COLO829 (cell line): ENCODE results near the gene SULF2.

Experiments
- DNase-seq: peaks from one replicate; pipeline ENCODE4 v3.0.0; 2012; ENCODE audit warnings: low spot score

SULF2 gene

DNA sequence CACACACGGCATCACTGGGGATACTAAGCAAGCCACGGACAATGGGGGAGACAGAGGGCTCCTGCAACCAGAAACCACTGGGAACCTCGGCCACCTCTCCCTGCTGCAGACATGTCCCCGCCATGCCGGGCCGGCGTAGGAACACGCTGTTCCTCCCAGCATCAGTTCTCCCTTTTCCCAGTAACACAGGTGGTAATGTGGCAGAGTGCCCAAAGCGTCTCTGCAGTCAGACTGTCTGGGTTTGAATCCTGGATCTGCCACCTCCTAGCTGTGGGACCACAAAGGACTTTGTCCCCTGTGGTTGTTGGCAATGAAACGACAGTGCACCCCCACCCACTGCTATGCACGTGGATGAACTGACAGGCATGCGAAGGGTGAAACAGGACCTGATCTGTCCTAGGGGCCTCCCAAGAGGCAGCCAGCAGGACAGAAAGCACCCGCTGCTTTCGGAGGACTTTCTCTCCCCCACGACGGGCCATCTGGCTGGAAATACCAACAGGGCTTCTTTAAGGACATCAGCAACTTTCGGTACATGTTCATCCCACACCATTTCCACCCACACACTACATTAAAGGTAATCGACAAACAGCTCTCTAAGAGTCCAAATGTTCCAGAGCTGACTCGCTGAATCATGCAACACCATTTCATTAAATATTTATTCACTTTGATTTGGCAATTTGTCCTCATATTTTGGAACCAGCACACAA lies 74.1 kb downstream of the SULF2 start:
- DNase-seq, result no peak

DNA sequence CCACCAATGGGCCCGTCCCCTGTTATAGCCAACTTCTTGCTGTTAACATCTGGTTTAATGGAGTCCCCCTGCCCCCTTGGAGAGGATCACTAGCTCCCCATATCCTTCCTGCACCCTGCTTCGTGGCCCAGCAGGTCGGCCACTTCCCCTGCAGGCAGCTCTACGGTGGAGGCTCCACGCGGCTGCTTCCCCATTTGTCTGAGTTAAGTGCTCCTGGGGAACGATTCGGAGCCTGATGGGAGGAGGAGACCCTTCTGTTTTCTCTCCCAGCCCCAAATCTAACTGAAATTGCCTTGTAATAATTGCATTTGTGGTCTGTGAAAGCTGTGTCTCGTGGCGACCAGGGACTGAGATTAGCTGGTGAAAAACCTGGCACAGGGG lies 74.6 kb downstream of the SULF2 start:
- no peak for DNase-seq

- no peak for DNase-seq
These were observed 76.1 kb downstream of the SULF2 start for GRCh38 chr20:47708953-47709833.

DNA sequence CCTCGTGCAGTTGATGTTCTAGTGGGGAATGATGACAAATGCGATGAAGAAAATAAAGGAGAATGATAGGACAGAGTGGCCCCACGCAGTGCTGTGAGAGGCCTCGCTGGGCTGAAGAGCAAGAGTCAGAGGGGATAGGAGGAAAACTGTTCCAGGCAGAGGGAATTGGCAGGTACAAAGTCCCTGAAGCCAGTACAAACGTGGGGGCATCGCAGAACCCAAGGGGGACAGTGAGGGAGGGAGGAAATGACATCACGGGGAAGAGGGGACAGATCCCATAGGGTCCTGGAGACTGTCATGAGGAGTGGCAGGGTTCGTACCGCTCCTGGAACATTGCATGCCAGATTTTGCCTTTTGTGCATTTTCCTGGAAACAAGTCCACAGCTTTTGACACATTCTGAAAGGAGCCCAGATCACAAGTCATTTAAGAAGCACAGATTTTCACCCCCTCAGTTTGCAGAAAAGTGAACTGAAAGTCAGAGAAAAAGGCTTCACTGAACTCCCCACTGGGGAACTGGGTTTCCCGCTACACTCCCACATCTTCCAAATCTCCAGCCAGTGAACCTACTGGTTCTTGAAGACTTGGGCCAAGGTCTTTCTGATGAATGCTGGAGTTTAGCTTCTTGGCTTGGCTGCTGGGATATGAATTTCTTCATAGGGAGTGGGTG lies 77.0 kb downstream of the SULF2 start:
- no peak for DNase-seq

DNA sequence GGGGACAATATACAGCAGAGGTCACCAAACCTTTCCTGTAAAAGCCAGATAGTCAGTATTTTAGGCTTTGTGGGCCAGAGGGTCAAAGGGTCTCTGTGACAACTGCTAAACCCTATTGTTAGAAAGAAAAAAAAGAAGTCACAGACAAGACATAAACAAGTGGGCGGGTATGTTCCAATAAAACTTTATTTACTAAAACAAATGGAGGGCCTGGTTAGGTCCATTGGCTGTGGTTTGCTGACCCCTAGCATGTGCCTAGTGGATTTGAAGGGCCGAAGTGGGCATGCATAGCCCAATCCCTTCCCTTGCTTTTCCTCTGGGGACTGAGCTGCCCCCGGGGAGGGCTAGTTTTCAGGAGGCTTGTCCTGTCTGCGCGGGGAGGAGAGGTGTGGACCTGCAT lies 78.9 kb downstream of the SULF2 start:
- DNase-seq, result no peak

DNA sequence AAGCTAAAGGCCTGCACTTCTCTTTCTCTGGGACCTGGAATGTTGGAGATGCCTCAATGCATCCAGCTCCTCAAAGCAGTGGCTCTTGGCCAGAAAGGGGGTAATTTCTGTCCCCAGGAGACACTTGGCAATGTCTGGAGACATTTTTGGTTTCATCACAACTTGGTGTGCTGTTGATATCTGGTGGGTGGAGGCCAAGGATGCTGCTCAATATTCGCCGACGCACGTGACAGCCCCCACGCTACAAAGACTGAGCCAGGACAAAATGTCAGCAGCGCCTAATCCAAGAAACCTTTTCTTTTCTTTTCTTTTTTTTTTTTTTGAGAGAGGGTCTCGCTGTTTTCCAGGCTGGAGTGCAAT lies 79.8 kb downstream of the SULF2 start:
- no peak for DNase-seq

DNA sequence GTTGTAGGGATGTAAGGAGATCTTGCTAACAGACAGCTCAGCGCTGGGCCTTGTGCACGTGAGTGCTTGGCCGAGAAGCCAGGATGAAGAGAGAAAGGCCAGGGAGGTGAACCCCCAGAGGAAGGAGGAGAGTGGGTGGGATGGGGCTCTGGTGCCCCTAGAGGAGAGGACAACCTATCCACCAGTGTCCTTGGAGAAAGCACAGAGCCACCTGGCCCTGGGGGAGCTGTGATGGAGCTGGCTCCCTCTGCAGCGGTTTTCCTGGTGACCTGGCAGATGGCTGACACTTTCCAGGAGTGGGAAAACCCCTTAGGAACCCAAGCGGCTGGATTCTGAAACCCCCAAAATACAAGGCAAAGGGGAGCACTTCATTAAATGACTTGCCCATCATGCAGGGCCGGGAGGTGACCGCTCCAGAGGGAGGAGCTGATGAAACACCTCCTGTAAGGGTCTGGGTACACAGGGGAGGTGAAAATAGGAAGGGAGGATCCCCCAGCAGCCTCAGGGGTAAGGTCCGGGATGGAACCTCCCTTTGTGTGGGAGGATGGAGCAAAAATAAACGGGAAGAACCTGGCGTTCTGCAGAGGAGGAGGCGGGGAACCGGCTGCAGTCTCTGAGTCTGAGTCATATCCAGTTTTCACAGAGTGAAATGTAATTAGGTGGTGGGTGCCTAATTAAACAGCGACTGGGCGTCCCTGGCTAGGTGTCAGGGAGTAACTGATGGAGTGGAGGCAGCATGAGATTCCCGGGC lies 80.4 kb downstream of the SULF2 start:
- no peak for DNase-seq

GRCh38 chr20:47703748-47704147 lies 81.5 kb downstream of the SULF2 start:
- DNase-seq, result no peak

DNA sequence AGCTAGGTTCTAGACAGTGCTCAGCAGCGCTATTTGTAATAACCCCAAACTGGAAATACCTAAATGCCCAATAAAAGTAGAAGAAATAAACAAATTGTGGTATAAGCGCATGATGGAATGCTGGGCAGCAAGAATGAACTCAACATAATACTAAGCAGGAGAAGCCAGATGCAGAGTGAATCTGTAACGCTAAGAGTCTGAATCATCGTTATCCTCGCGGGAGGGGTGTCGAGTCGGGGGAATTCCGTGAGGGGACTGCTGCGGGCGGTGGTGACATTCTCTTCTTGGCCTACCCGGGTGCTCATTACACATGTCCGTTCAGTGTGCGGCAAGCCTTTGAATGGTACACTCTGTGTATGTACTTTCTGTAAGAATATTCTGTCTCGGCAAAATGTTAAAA lies 83.7 kb downstream of the SULF2 start:
- DNase-seq, result no peak

GRCh38 chr20:47700327-47700726 lies 85.0 kb downstream of the SULF2 start:
- no peak for DNase-seq

DNA sequence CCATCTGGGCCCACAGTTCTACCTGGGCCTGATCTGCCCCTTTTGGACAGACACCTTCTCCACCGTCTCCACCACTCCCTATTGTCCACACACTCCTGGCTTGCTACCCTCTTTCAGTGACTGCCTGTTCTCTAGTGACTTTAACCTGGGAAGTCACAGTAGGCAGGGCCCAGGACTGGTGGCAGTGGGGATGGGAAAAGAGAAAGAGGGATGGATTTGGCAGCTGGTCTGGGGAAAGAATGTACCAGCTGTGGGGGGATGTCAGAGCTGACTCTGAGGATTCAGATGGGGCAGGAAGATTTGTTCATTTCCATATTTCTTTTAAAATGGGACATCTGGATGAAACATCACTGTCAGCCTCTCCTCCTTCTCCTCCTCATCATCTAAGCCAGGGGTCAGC lies 85.5 kb downstream of the SULF2 start:
- DNase-seq, result no peak

DNA sequence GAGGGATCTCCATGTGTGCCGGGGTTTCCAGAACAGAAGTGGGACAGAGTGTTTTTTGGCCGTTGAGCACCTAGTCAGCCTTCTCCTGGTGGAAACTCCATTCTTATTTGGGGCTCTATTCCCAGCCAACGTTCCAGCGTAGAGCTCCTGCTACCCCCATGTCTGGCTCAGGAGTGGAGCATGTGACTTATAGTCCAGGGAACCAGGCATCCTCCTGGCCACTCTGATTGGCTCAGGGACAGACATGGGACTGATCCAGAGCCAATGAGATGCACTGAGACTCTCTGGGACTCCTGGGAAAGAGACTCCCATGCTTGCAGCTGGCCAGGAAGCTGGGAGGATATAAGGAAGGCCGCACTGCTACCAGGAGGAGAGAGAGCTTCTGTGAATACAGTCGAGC lies 87.1 kb downstream of the SULF2 start:
- no peak for DNase-seq

GRCh38 chr20:47696856-47697255 lies 88.4 kb downstream of the SULF2 start:
- no peak for DNase-seq

DNA sequence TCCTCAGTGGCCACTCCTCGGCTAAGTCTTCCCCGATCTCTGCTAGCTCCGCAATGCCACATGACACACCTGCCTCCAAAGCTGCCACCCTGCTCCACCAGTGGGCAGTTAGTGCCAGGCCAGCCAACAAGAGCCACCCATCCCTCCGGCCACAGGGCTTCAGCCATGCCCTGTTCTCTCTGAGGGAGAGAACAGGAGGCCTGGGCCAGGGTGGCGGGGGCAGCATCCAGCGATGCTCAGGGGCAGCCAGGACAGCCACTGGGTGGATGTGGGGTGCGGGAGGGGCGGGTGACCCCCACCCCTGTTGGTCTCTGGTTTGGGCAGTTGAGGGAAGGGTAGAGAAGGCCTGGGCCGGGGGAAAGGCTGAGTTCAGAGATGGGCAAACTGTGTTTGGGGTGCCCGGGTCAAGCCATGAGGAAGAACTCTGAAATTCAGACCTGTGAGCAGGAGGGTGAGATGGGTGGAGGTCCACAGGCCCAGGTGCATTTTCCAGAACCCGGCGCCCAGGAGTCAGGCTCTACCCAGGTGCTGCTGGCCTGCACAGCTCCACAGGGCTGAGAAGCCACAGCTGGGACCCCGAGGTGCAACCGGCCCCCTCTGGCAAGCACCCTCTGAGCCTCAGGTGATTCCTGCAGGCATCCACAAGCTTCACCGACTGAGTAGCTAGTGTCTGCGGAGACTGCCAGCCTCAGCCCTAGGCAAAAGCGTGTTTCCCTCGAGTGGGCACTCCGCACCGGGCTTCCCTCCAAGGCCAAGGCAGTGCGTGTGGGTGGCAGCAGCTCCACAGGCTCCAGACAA lies 91.1 kb downstream of the SULF2 start:
- DNase-seq, result no peak

- no peak for DNase-seq
These were observed 93.7 kb downstream of the SULF2 start for GRCh38 chr20:47691625-47692024.

- no peak for DNase-seq
These were observed 95.5 kb downstream of the SULF2 start for GRCh38 chr20:47689731-47690130.

- no peak for DNase-seq
These were observed 96.6 kb downstream of the SULF2 start for GRCh38 chr20:47688385-47689381.

GRCh38 chr20:47687095-47687987 lies 97.9 kb downstream of the SULF2 start:
- DNase-seq, result no peak

DNA sequence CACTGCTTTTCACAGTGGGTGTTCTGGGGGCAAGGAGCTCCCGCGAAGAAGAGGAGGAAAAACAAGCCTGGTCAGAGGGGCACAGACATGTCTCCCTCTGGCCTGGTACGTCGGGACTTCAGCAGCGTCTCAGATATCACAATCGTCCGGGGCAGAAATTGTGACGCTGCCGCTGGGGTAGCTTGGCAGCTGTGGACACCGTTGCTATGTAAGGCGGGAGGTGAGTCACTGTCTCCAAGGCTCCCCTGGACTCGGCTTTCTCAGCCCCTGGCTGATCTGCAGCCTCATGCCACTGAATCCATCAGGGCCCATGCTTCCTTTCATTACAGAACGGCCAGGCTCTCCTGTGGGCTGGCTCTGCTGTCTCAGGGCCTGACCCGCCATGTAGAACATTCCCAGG lies 98.7 kb downstream of the SULF2 start:
- DNase-seq, result no peak
